Dermis microvascular lymphatic vessel endothelial cell (primary cell): Measurements from ENCODE around the gene ST3GAL2. TPM values are rescaled to one million over a fixed set of nuclear protein-coding genes. Genes with fewer than 3 reads are reported as not detected.

Source experiments
- DNase-seq, 2 donors: peaks; one replicate each; pipeline versions ENCODE4 v3.0.0 to v3.0.0-alpha.2; 2010; ENCODE audit warnings: low read depth in 2 of 2
- total RNA-seq: library from RNA; depleted of rRNA; stranded (reverse); fragments of >200 nt; gene quantifications from 2 replicates; pipeline ENCODE4 v1.2.1, GENCODE V29; 2014

ST3GAL2 gene
- 35.9 and 42.1 TPM in 2 replicates for total RNA-seq

- peak; percentile 78 to 95 for DNase-seq
These were observed at the start of gene ST3GAL2 for GRCh38 chr16:70438969-70439862. Gene ST3GAL2, minus strand, starts transcription at chr16:70439100. Its CDS starts 40,570 bp downstream, at chr16:70398530.

GRCh38 chr16:70484867-70485266 lies 46.0 kb upstream of the ST3GAL2 start:
- no peak for DNase-seq

GRCh38 chr16:70483426-70483825 lies 44.5 kb upstream of the ST3GAL2 start:
- no peak for DNase-seq

- DNase-seq: no peak
These were observed 43.7 kb upstream of the ST3GAL2 start for GRCh38 chr16:70482624-70483023.

- no peak for DNase-seq
These were observed 43.1 kb upstream of the ST3GAL2 start for GRCh38 chr16:70481929-70482536.

GRCh38 chr16:70480127-70481105 lies 41.5 kb upstream of the ST3GAL2 start:
- no peak for DNase-seq

GRCh38 chr16:70478912-70479341 lies 40.0 kb upstream of the ST3GAL2 start:
- DNase-seq: peak in 1 of 2 donors; percentile 37

GRCh38 chr16:70478169-70478568 lies 39.3 kb upstream of the ST3GAL2 start:
- DNase-seq: no peak

- DNase-seq: peak; percentile 30 to 78
These were observed 37.5 kb upstream of the ST3GAL2 start for GRCh38 chr16:70476272-70477020.

GRCh38 chr16:70475054-70475871 lies 36.4 kb upstream of the ST3GAL2 start:
- DNase-seq: no peak

- DNase-seq: no peak
These were observed 35.6 kb upstream of the ST3GAL2 start for GRCh38 chr16:70474320-70475053.

- DNase-seq: no peak
These were observed 34.8 kb upstream of the ST3GAL2 start for GRCh38 chr16:70473446-70474319.

GRCh38 chr16:70472786-70473433 lies 34.0 kb upstream of the ST3GAL2 start:
- DNase-seq: no peak

GRCh38 chr16:70470927-70471341 lies 32.0 kb upstream of the ST3GAL2 start:
- DNase-seq: peak in 1 of 2 donors; percentile 42

- DNase-seq: no peak
These were observed 31.4 kb upstream of the ST3GAL2 start for GRCh38 chr16:70470141-70470926.

GRCh38 chr16:70468776-70469525 lies 30.1 kb upstream of the ST3GAL2 start:
- no peak for DNase-seq
